ENCODE data around the gene SLC6A12.

DNA sequence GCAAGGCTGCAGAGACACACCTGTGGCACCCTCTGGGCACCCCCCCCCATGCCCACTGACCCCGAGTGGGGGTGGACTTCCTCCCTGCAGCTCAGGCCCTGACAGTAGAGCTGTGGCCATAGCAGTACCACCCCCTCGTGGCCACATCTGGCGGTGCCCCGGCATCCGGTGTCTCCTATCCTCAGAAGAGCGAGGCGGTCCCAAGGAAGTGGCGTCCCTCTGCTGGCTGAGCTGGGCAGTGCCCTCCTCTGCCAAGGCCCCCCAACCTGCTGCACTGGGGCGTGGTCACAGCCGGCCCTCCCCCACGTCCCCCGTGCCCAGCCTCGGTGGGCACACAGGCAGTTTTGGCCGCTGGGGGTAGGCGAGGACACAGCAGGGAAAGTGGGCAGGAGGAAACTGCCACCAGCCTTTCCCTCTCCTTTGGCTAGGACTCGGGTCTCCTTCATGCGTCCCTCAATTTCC is 6.0 kb upstream of the SLC6A12 start:
- no peak for TF ChIP-seq ISL1 (CRISPR knock-in tag; IDR thresholded peaks at IDR 0.05)
- TF ChIP-seq, protein P1, sequence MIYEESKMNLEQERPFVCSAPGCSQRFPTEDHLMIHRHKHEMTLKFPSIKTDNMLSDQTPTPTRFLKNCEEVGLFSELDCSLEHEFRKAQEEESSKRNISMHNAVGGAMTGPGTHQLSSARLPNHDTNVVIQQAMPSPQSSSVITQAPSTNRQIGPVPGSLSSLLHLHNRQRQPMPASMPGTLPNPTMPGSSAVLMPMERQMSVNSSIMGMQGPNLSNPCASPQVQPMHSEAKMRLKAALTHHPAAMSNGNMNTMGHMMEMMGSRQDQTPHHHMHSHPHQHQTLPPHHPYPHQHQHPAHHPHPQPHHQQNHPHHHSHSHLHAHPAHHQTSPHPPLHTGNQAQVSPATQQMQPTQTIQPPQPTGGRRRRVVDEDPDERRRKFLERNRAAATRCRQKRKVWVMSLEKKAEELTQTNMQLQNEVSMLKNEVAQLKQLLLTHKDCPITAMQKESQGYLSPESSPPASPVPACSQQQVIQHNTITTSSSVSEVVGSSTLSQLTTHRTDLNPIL (CRISPR knock-in tag; IDR thresholded peaks at IDR 0.05; ENCODE audit: low read depth), result no peak
- no peak for TF ChIP-seq ZC3H10 (CRISPR knock-in tag; IDR thresholded peaks at IDR 0.05)
- no peak for TF ChIP-seq PPARA (CRISPR knock-in tag; IDR thresholded peaks at IDR 0.05; ENCODE audit: borderline replicate concordance)
- no peak for TF ChIP-seq SNAI2 (CRISPR knock-in tag; IDR thresholded peaks at IDR 0.05)
- TF ChIP-seq, protein P2, sequence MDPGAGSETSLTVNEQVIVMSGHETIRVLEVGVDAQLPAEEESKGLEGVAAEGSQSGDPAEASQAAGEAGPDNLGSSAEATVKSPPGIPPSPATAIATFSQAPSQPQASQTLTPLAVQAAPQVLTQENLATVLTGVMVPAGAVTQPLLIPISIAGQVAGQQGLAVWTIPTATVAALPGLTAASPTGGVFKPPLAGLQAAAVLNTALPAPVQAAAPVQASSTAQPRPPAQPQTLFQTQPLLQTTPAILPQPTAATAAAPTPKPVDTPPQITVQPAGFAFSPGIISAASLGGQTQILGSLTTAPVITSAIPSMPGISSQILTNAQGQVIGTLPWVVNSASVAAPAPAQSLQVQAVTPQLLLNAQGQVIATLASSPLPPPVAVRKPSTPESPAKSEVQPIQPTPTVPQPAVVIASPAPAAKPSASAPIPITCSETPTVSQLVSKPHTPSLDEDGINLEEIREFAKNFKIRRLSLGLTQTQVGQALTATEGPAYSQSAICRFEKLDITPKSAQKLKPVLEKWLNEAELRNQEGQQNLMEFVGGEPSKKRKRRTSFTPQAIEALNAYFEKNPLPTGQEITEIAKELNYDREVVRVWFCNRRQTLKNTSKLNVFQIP (CRISPR knock-in tag; IDR thresholded peaks at IDR 0.05; ENCODE audit: borderline replicate concordance, low read depth), result no peak
- TF ChIP-seq ZFP3 (CRISPR knock-in tag; IDR thresholded peaks at IDR 0.05), result no peak
- TF ChIP-seq ESRRG (CRISPR knock-in tag; IDR thresholded peaks at IDR 0.05), result no peak
